OCI-LY1 (cell line): ENCODE results near the gene NFX1.

ENCODE experiments used
- H2AFZ ChIP-seq: fragments of 200-600 bp; sonication (generic), shearing (Covaris generic); 2 replicates; pipeline ENCODE4 v1.6.0; 2014; ENCODE audit warnings: antibody characterized with exemption, mild to moderate bottlenecking, low read length
- H3F3A ChIP-seq: fragments of 200-600 bp; sonication (generic), shearing (Covaris generic); 2 replicates; pipeline ENCODE4 v1.6.0; 2014; ENCODE audit warnings: mild to moderate bottlenecking, antibody characterized with exemption, low read length, moderate library complexity; ENCODE audit not compliant: insufficient read depth
- H3K27ac ChIP-seq: fragments of 200-600 bp; sonication (generic); 2 replicates; pipeline ENCODE4 v1.5.1; 2014; ENCODE audit warnings: low read length, mixed run types, mild to moderate bottlenecking, low read depth; ENCODE audit not compliant: poor library complexity, severe bottlenecking
- H3K27me3 ChIP-seq: fragments of 200-600 bp; sonication (generic); 2 replicates; pipeline ENCODE4 v1.6.0; 2014; ENCODE audit warnings: antibody characterized with exemption, mild to moderate bottlenecking, low read length, moderate library complexity; ENCODE audit not compliant: insufficient read depth
- H3K36me3 ChIP-seq: fragments of 200-600 bp; sonication (generic); 2 replicates; pipeline ENCODE4 v1.6.1; 2014; ENCODE audit warnings: mild to moderate bottlenecking, antibody characterized with exemption, low read length, moderate library complexity, mixed read lengths; ENCODE audit not compliant: insufficient read depth
- H3K4me1 ChIP-seq: fragments of 200-600 bp; sonication (generic); 2 replicates; pipeline ENCODE4 v1.5.1; 2014; ENCODE audit warnings: mild to moderate bottlenecking, low read length, moderate library complexity; ENCODE audit not compliant: insufficient read depth, severe bottlenecking
- H3K4me2 ChIP-seq: fragments of 200-600 bp; sonication (generic), shearing (Covaris generic); 2 replicates; pipeline ENCODE4 v1.6.1; 2014; ENCODE audit warnings: low read length
- H3K4me3 ChIP-seq: fragments of 200-600 bp; sonication (generic); 2 replicates; pipeline ENCODE4 v1.5.1; 2014; ENCODE audit warnings: low read length, low read depth, mild to moderate bottlenecking, mixed read lengths; ENCODE audit not compliant: poor library complexity, severe bottlenecking
- H3K79me2 ChIP-seq: fragments of 200-600 bp; shearing (Covaris generic); 2 replicates; pipeline ENCODE4 v1.6.1; 2016; ENCODE audit warnings: mixed run types, low read length, mixed read lengths; ENCODE audit not compliant: insufficient read depth
- H3K9ac ChIP-seq: fragments of 200-600 bp; sonication (generic), shearing (Covaris generic); 2 replicates; pipeline ENCODE4 v1.6.1; 2014; ENCODE audit warnings: mild to moderate bottlenecking, low read length, mixed read lengths
- H3K9me2 ChIP-seq: fragments of 200-600 bp; sonication (generic), shearing (Covaris generic); 2 replicates; pipeline ENCODE4 v1.6.1; 2014; ENCODE audit warnings: low read depth, mild to moderate bottlenecking, low read length, mixed read lengths
- H3K9me3 ChIP-seq: fragments of 200-600 bp; shearing (Covaris generic); 2 replicates; pipeline ENCODE4 v1.6.1; 2014; ENCODE audit warnings: low read length, mixed read lengths
- H4K20me1 ChIP-seq: fragments of 200-600 bp; sonication (generic), shearing (Covaris generic); 2 replicates; pipeline ENCODE4 v1.6.0; 2016; ENCODE audit warnings: mild to moderate bottlenecking, low read length; ENCODE audit not compliant: insufficient read depth
- EZH2 ChIP-seq: fragments of 200-600 bp; sonication (generic), shearing (Covaris generic); IDR thresholded peaks from 2 replicates; pipeline ENCODE4 v1.8.0; 2017; ENCODE audit warnings: borderline replicate concordance, mixed run types, mild to moderate bottlenecking, antibody characterized with exemption, low read length, moderate library complexity, mixed read lengths
- TF ChIP-seq, protein P1 (sequence below): fragments of 200-600 bp; sonication (generic), shearing (Covaris generic); IDR thresholded peaks from 2 replicates; pipeline ENCODE4 v1.5.1; 2017; ENCODE audit warnings: mild to moderate bottlenecking, antibody characterized with exemption, low read length, moderate library complexity, mixed read lengths

NFX1 gene

DNA sequence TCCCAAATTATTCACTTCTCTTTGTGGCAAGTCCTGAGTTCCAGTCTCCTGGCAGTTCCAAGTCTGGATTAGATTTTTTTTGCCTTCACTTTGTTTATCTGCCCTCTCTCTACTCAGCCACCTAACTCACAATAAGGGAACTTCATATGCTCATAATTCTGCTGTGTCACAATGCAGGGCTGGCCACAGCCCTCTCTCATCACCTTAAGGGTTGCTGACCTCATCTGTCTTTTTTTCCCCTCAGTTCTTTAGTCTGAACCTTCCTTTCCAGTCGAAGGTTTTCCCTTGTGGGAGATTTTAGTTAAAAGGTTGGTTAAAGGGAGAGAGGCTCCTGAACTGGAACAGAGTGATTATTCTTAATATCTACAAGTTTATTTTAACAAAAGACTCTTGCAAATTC is 29.9 kb upstream of the NFX1 start:
- H4K20me1 ChIP-seq = no peaks in the 10 kb centered on the region
- peaks cover 12% of the 10 kb centered on the region for H3K4me1 ChIP-seq

DNA sequence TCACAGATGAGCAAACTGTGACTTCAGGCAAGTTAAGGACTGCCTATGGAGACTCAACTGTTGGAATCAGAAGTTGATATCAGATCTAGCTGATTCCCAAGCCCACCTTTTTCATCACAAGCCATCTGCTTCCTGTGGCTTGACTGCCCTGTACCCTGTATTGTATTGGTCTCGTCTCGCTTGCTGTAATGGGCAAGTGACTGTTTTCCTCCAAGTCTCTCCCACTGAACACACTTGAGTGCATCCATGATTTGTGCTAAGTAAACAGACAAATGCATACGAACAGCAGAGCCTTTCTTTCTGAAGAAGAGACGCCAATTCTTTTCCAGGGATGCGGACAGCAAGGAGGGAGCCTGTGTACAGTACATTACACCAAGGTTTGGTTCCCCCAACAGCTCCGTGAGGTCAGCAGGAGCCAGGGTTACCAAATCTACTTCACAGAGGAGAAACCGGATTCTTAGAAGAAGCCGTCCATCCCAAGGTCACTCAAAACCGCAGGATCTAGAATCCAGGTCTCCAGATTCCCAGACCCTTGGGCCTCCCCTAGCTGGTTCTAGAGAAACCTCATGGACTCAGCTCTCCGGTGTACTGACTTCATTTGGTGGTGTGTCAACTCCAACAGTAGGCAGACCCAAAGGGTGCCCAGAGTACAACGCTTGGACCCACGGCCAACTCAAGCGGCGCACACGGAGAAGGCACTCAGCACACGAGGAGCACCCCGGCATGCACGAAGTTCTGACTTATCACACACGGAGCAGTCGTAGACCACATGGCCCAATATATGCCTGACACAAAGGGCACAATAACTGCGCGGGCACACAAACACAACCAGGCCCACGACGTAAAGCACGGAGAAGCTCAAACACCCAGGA is 26.9 kb upstream of the NFX1 start:
- Histone ChIP-seq H2AFZ (no peak overlapping the region), H3K79me2 (peaks cover 15% of the 10 kb centered on the region), H3K9ac (peak overlapping the region; percentile 87)

More for the DNA sequence above, 29.9 kb upstream of the NFX1 start:
- no peak overlapping the region for H3K9ac ChIP-seq
- no peaks in the 10 kb centered on the region for H3K27me3 ChIP-seq
- no peaks in the 10 kb centered on the region for H3F3A ChIP-seq
- H3K36me3 ChIP-seq = peaks cover 66% of the 10 kb centered on the region
- H3K9me3 ChIP-seq = no peaks in the 10 kb centered on the region
- H2AFZ ChIP-seq = no peak overlapping the region
- H3K79me2 ChIP-seq = peaks cover 15% of the 10 kb centered on the region
- no peak overlapping the region for H3K4me3 ChIP-seq
- TF ChIP-seq, protein P1, sequence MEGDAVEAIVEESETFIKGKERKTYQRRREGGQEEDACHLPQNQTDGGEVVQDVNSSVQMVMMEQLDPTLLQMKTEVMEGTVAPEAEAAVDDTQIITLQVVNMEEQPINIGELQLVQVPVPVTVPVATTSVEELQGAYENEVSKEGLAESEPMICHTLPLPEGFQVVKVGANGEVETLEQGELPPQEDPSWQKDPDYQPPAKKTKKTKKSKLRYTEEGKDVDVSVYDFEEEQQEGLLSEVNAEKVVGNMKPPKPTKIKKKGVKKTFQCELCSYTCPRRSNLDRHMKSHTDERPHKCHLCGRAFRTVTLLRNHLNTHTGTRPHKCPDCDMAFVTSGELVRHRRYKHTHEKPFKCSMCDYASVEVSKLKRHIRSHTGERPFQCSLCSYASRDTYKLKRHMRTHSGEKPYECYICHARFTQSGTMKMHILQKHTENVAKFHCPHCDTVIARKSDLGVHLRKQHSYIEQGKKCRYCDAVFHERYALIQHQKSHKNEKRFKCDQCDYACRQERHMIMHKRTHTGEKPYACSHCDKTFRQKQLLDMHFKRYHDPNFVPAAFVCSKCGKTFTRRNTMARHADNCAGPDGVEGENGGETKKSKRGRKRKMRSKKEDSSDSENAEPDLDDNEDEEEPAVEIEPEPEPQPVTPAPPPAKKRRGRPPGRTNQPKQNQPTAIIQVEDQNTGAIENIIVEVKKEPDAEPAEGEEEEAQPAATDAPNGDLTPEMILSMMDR = no peak
- TF ChIP-seq EZH2 = no peak
- no peak overlapping the region for H3K27ac ChIP-seq
- no peak overlapping the region for H3K4me2 ChIP-seq
- H3K9me2 ChIP-seq = no peaks in the 10 kb centered on the region

DNA sequence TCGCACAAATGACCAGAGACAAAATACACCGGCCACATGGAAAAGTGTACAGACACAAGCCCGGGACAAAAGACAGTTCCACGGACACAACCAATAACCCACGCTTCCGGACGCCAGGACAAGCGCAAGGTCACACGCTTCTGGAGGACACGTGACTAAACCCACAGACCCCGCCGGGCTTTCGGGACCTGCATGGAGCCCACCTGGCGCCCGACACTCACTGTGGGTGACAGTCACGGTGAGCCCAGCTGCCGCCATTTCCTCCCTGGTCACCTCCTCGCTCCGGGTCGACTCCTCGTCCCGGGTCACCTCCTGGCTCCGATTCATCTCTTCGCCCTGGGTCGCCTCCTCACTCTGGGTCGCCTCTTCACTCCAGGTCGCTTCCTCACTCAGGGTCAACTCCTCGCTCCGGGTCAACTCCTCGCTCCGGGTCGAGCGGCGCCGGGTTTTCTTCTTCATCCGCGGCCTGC is 26.3 kb upstream of the NFX1 start:
- Histone ChIP-seq H2AFZ (no peak overlapping the region), H4K20me1 (no peaks in the 10 kb centered on the region), H3K27ac (peak overlapping the region; percentile 24), H3K79me2 (peaks cover 15% of the 10 kb centered on the region), H3K4me3 (peak overlapping the region; percentile 91), H3K36me3 (peaks cover 53% of the 10 kb centered on the region), H3K9ac (peak overlapping the region; percentile 87), H3F3A (no peaks in the 10 kb centered on the region), H3K4me2 (peak overlapping the region; percentile 85), H3K9me2 (no peaks in the 10 kb centered on the region), H3K4me1 (peaks cover 18% of the 10 kb centered on the region), H3K27me3 (no peaks in the 10 kb centered on the region), H3K9me3 (no peaks in the 10 kb centered on the region)
- TF ChIP-seq, protein P1 = no peak
- no peak for TF ChIP-seq EZH2

More for the DNA sequence above, 26.9 kb upstream of the NFX1 start:
- peaks cover 55% of the 10 kb centered on the region for H3K36me3 ChIP-seq
- TF ChIP-seq, protein P1 = no peak
- no peak for TF ChIP-seq EZH2
- H3K27me3 ChIP-seq = no peaks in the 10 kb centered on the region
- H3K9me3 ChIP-seq = no peaks in the 10 kb centered on the region
- H3K9me2 ChIP-seq = no peaks in the 10 kb centered on the region
- H3K4me1 ChIP-seq = peaks cover 18% of the 10 kb centered on the region
- H3K4me2 ChIP-seq = peak overlapping the region; percentile 85
- no peaks in the 10 kb centered on the region for H3F3A ChIP-seq
- H3K4me3 ChIP-seq = peak overlapping the region; percentile 91
- no peaks in the 10 kb centered on the region for H4K20me1 ChIP-seq
- H3K27ac ChIP-seq = peak overlapping the region; percentile 24
